ENCODE results near the gene WNT4. TPM values are rescaled to one million over a fixed set of nuclear protein-coding genes. Genes with fewer than 3 reads are reported as not detected.
A peak's percentile ranks its signal among the peaks of the same experiment; 100 is the strongest.

WNT4 gene
- polyA plus RNA-seq, 3 donors, result not detected

DNA sequence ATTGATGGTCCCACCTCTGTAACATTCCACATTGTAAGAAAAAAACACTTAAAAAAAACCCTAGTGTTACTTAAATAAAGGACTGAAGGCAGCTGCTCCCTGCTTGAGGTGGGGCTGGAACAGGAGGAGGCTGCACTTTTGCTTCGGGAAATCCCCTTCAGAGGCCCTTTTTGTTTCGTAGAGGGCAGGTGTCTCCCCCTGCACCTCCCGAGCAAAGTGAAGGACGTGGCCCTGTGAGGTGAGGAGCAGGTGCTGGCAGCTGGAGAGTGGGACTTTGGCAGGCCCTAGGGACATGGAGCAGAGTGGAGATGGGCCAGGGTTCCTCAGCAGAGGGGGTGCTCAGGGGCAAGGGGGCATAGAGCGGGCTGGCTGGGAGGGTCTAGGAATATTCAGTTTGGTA, 33.4 kb upstream of the WNT4 start:
- Mint-ChIP-seq H3K36me3 (no peaks in the 10 kb centered on the region), H3K4me3 (peak overlapping the region in 1 of 2 donors; percentile 10), H3K27me3 (ENCODE audit: low read depth in 3 of 3) (peaks cover 2 to 17% (median 10%) of the 10 kb centered on the region in 3 donors), H3K9me3 (peaks cover 0 to 9% (median 0%) of the 10 kb centered on the region in 7 donors), H3K27ac (no peak overlapping the region), H3K4me1 (no peaks in the 10 kb centered on the region)
- Histone ChIP-seq H3K27me3 (ENCODE audit: control insufficient read depth in 2 of 2, insufficient read depth in 2 of 2, low read length in 2 of 2) (no peaks in the 10 kb centered on the region), H2AFZ (ENCODE audit: insufficient read depth, low read depth, low read length, poor library complexity, severe bottlenecking) (no peak overlapping the region), H3K4me1 (ENCODE audit: control insufficient read depth in 1 of 2, insufficient read depth in 2 of 2, low read length in 2 of 2) (no peaks in the 10 kb centered on the region), H3K9ac (ENCODE audit: insufficient read depth, low read length, poor library complexity, severe bottlenecking) (no peak overlapping the region), H3K79me2 (ENCODE audit: insufficient read depth, low read length) (no peaks in the 10 kb centered on the region), H3K27ac (ENCODE audit: low read depth in 1 of 2, low read length in 2 of 2) (no peak overlapping the region), H4K20me1 (ENCODE audit: insufficient read depth, low read length) (no peaks in the 10 kb centered on the region), H3K4me2 (replicated peaks; ENCODE audit: extremely low read depth, low read length, poor library complexity, severe bottlenecking) (no peak overlapping the region), H3K9me3 (replicated peaks in 1 of 2; ENCODE audit: control insufficient read depth in 1 of 2, insufficient read depth in 1 of 2, low read length in 2 of 2) (peaks cover 0 to 3% of the 10 kb centered on the region in 2 donors), H3K36me3 (replicated peaks in 1 of 2; ENCODE audit: control insufficient read depth in 1 of 2, insufficient read depth in 2 of 2, low read length in 2 of 2) (no peaks in the 10 kb centered on the region), H3K4me3 (replicated peaks in 1 of 3; ENCODE audit: low read depth in 2 of 3, low read length in 3 of 3) (no peak overlapping the region)
- 41% methylated on average over 4 of the region's 5 CpGs for WGBS (ENCODE audit: insufficient coverage)
- intact Hi-C loops (cut with micrococcal nuclease), result no loop called here
- DNase-seq, result no peak
- no peak for TF ChIP-seq CTCF (IDR thresholded peaks at IDR 0.05)

GRCh38 chr1:22174446-22175220, 31.7 kb upstream of the WNT4 start:
- H3K9me3 Mint-ChIP-seq, result peaks cover 0 to 9% (median 0%) of the 10 kb centered on the region in 7 donors
- no peak overlapping the region for H3K4me2 ChIP-seq (replicated peaks; ENCODE audit: extremely low read depth, low read length, poor library complexity, severe bottlenecking)
- H3K27ac Mint-ChIP-seq, result no peak overlapping the region
- no peaks in the 10 kb centered on the region for H3K27me3 ChIP-seq (ENCODE audit: control insufficient read depth in 2 of 2, insufficient read depth in 2 of 2, low read length in 2 of 2)
- no peaks in the 10 kb centered on the region for H3K36me3 ChIP-seq (replicated peaks in 1 of 2; ENCODE audit: control insufficient read depth in 1 of 2, insufficient read depth in 2 of 2, low read length in 2 of 2)
- intact Hi-C loops (cut with micrococcal nuclease), result no loop called here
- no peaks in the 10 kb centered on the region for H3K79me2 ChIP-seq (ENCODE audit: insufficient read depth, low read length)
- no peaks in the 10 kb centered on the region for H3K4me1 Mint-ChIP-seq
- H4K20me1 ChIP-seq (ENCODE audit: insufficient read depth, low read length), result no peaks in the 10 kb centered on the region
- H3K27ac ChIP-seq (ENCODE audit: low read depth in 1 of 2, low read length in 2 of 2), result no peak overlapping the region
- no peak overlapping the region for H3K4me3 Mint-ChIP-seq
- TF ChIP-seq CTCF (IDR thresholded peaks at IDR 0.05), result no peak
- H3K27me3 Mint-ChIP-seq (ENCODE audit: low read depth in 3 of 3), result peaks cover 2 to 14% (median 14%) of the 10 kb centered on the region in 3 donors
- H2AFZ ChIP-seq (ENCODE audit: insufficient read depth, low read depth, low read length, poor library complexity, severe bottlenecking), result no peak overlapping the region
- H3K36me3 Mint-ChIP-seq, result no peaks in the 10 kb centered on the region
- H3K9ac ChIP-seq (ENCODE audit: insufficient read depth, low read length, poor library complexity, severe bottlenecking), result no peak overlapping the region
- peaks cover 0 to 3% of the 10 kb centered on the region in 2 donors for H3K9me3 ChIP-seq (replicated peaks in 1 of 2; ENCODE audit: control insufficient read depth in 1 of 2, insufficient read depth in 1 of 2, low read length in 2 of 2)
- no peak for DNase-seq
- H3K4me3 ChIP-seq (replicated peaks in 1 of 3; ENCODE audit: low read depth in 2 of 3, low read length in 3 of 3), result no peak overlapping the region
- 77% methylated on average over 3 of the region's 9 CpGs for WGBS (ENCODE audit: insufficient coverage)
- H3K4me1 ChIP-seq (ENCODE audit: control insufficient read depth in 1 of 2, insufficient read depth in 2 of 2, low read length in 2 of 2), result no peaks in the 10 kb centered on the region
